PFSK-1 (cell line): Measurements from ENCODE around the gene AHI1.

Experiments
- FOXP2 ChIP-seq: optimal IDR thresholded peaks from 2 replicates; pipeline ENCODE3; 2011; ENCODE audit warnings: borderline replicate concordance, control low read depth, inconsistent platforms; ENCODE audit not compliant: insufficient read depth; ENCODE audit errors: extremely low read length, extremely low read depth
- POLR2AphosphoS5 ChIP-seq: IDR thresholded peaks from 2 replicates; pipeline ENCODE4 v1.6.1; 2012; ENCODE audit warnings: low read depth, mild to moderate bottlenecking, control low read depth, low read length, moderate library complexity
- SIN3A ChIP-seq: IDR thresholded peaks from 2 replicates; pipeline ENCODE4 v1.6.1; 2012; ENCODE audit warnings: mild to moderate bottlenecking, low read length, moderate library complexity, borderline replicate concordance; ENCODE audit not compliant: insufficient read depth
- TAF1 ChIP-seq: IDR thresholded peaks from 2 replicates; pipeline ENCODE4 v1.6.1; 2012; ENCODE audit warnings: low read length, control low read depth, borderline replicate concordance; ENCODE audit not compliant: insufficient read depth
- TF ChIP-seq, protein P1 (sequence below), 2 experiments: IDR thresholded peaks; 2 replicates each; pipeline versions ENCODE4 v1.6.1 to v1.8.0; 2011 to 2012; ENCODE audit warnings: low read depth in 2 of 2, low read length in 2 of 2, control low read depth in 1 of 2, inconsistent platforms in 1 of 2, mild to moderate bottlenecking in 1 of 2, moderate library complexity in 1 of 2; ENCODE audit not compliant: insufficient read depth in 1 of 2

AHI1 gene

DNA sequence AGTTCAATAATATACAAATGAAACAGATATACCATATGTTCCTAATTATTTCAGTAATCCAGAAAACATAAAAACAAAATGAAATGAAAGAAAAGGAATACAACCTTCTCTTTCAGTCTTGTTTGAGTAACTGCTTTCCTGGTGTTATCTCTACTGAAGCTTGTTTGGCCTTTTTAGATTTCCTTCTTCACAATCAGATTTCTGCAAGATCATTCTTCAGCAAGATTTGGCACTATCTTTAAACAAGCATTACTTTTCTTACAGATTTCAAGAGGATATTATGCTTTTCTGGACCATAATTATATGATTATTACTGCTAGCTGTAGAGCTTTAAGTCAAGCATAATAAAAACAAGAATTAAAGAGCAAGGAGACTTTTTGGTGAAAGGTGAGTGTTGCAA, 196.2 kb downstream of the AHI1 start:
- TF ChIP-seq SIN3A (no peak), FOXP2 (no peak), TAF1 (no peak), POLR2AphosphoS5 (no peak)
- TF ChIP-seq, protein P1, sequence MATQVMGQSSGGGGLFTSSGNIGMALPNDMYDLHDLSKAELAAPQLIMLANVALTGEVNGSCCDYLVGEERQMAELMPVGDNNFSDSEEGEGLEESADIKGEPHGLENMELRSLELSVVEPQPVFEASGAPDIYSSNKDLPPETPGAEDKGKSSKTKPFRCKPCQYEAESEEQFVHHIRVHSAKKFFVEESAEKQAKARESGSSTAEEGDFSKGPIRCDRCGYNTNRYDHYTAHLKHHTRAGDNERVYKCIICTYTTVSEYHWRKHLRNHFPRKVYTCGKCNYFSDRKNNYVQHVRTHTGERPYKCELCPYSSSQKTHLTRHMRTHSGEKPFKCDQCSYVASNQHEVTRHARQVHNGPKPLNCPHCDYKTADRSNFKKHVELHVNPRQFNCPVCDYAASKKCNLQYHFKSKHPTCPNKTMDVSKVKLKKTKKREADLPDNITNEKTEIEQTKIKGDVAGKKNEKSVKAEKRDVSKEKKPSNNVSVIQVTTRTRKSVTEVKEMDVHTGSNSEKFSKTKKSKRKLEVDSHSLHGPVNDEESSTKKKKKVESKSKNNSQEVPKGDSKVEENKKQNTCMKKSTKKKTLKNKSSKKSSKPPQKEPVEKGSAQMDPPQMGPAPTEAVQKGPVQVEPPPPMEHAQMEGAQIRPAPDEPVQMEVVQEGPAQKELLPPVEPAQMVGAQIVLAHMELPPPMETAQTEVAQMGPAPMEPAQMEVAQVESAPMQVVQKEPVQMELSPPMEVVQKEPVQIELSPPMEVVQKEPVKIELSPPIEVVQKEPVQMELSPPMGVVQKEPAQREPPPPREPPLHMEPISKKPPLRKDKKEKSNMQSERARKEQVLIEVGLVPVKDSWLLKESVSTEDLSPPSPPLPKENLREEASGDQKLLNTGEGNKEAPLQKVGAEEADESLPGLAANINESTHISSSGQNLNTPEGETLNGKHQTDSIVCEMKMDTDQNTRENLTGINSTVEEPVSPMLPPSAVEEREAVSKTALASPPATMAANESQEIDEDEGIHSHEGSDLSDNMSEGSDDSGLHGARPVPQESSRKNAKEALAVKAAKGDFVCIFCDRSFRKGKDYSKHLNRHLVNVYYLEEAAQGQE (IDR thresholded peaks at IDR 0.05; ENCODE audit: insufficient read depth in 1 of 2, low read depth in 2 of 2, low read length in 2 of 2): no peak

DNA sequence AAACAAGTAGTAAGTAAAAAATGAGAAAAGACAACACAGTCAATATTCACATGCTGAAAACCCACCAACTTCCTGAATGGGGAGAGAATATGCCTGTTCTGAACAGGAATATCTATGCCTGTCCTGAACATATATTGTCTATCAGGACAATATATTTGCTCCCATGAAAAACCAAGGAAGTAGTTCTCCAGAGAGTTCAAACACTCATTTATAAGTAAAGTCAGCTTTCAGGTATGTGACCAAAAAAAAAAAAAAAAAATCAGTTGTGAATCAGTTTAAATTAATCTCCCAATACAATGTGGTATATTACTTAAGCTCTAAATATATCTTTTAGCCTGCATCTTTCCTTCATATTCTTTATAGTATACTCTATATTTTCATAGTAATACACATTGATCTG, 197.0 kb downstream of the AHI1 start:
- TF ChIP-seq, protein P1 (IDR thresholded peaks at IDR 0.05; ENCODE audit: insufficient read depth in 1 of 2, low read depth in 2 of 2, low read length in 2 of 2): no peak
- TF ChIP-seq TAF1 (no peak), FOXP2 (no peak), SIN3A (no peak), POLR2AphosphoS5 (no peak)

DNA sequence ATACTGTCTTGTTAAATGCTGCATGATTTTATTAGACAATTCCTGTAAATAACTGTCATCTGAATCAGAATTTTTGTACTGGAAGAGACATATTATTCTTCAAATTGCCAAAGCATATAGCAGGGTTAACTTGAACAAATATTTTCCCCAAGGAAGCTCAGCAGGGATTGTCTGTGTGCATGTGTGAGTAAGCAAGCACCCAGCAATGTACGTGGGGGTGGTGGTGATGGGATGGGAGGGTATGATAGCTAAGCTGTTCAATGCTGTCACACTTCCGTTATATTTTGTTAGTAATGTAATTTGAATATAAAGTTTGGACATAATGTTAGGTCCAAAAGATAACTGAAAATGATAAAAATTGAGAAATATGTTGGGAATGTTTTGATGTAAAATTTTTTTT, 198.3 kb downstream of the AHI1 start:
- TF ChIP-seq, protein P1 (IDR thresholded peaks at IDR 0.05; ENCODE audit: insufficient read depth in 1 of 2, low read depth in 2 of 2, low read length in 2 of 2): no peak
- TF ChIP-seq TAF1: no peak
- TF ChIP-seq FOXP2: no peak
- no peak for TF ChIP-seq POLR2AphosphoS5
- TF ChIP-seq SIN3A: no peak

DNA sequence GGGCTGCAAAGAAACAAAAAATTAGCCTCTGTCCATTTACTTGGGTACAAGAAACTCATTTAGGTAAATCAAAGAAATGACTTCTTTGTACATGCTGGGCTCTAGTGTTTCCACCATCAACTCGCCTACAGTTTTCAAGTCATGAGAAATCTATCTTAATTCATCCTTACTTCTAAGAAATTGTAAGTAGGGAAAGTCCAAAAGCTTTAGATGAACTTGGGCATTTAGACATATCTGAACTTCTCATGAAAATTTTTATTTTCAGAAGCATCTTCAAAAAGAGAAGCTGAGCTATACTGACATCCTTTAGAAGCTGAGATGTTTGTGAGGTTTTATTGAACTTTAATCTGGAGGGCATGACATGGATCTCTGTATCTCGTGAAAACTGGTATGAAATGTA, 199.1 kb downstream of the AHI1 start:
- no peak for TF ChIP-seq FOXP2
- TF ChIP-seq, protein P1 (IDR thresholded peaks at IDR 0.05; ENCODE audit: insufficient read depth in 1 of 2, low read depth in 2 of 2, low read length in 2 of 2): no peak
- no peak for TF ChIP-seq TAF1
- TF ChIP-seq SIN3A: no peak
- no peak for TF ChIP-seq POLR2AphosphoS5

DNA sequence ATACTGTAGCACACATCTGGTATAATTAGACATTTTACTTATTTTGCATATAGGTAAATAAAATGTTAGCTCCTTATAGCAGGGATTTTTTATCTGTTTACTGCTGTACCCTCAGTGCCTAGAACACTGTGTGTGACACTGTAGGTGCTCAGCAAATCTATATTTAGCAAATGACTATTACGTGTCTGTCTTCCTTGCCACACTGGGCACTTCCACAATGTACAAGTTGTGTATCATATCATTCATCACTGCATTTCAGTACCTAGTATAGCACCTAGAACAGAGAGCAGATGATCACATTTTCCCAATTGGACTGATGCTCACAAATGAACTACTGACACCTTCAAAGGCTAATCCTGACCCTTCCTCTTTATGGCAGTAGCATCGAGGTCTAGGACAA, 200.8 kb downstream of the AHI1 start:
- TF ChIP-seq, protein P1 (IDR thresholded peaks at IDR 0.05; ENCODE audit: insufficient read depth in 1 of 2, low read depth in 2 of 2, low read length in 2 of 2): no peak
- TF ChIP-seq TAF1 (no peak), SIN3A (no peak), FOXP2 (no peak), POLR2AphosphoS5 (no peak)
